IPS-NIHi7 (cell line): ENCODE measurements around the gene YY1.
"Not testable (repeated sequence)": the region's sequence is repeated elsewhere in the genome, so short reads cannot be mapped to it uniquely, and the experiment has no call there.

Source experiments
- DNase-seq: peaks from one replicate; pipeline ENCODE4 v3.0.0; 2012; ENCODE audit warnings: mixed read lengths; ENCODE audit errors: extremely low spot score

The YY1 gene

GRCh38 chr14:100213956-100214769 is 24.8 kb upstream of the YY1 start:
- DNase-seq: peak; percentile 97

- no peak for DNase-seq
Observed at GRCh38 chr14:100214770-100215083, 24.2 kb upstream of the YY1 start.

- DNase-seq: no peak
Observed at GRCh38 chr14:100215330-100215885, 23.5 kb upstream of the YY1 start.

GRCh38 chr14:100219126-100219785 is 19.7 kb upstream of the YY1 start:
- DNase-seq: no peak

GRCh38 chr14:100221533-100222223 is 17.3 kb upstream of the YY1 start:
- DNase-seq: peak; percentile 50

- DNase-seq: no peak
Observed at GRCh38 chr14:100222224-100223093, 16.5 kb upstream of the YY1 start.

- no peak for DNase-seq
Observed at GRCh38 chr14:100223332-100224201, 15.4 kb upstream of the YY1 start.

GRCh38 chr14:100224229-100224866 is 14.6 kb upstream of the YY1 start:
- DNase-seq: no peak

- no peak for DNase-seq
Observed at GRCh38 chr14:100225169-100225568, 13.8 kb upstream of the YY1 start.

GRCh38 chr14:100230361-100230760 is 8.6 kb upstream of the YY1 start:
- no peak for DNase-seq

GRCh38 chr14:100234511-100234910 is 4.4 kb upstream of the YY1 start:
- DNase-seq: no peak

- DNase-seq: not testable (repeated sequence)
Observed at GRCh38 chr14:100236271-100236818, 2.6 kb upstream of the YY1 start.

GRCh38 chr14:100236881-100237280 is 2.1 kb upstream of the YY1 start:
- DNase-seq: no peak

GRCh38 chr14:100237735-100238418 is 1.1 kb upstream of the YY1 start:
- DNase-seq: peak; percentile 51

- no peak for DNase-seq
Observed at GRCh38 chr14:100239211-100239839, 381 bp downstream of the YY1 start.

GRCh38 chr14:100239840-100240667 is 1.1 kb downstream of the YY1 start:
- DNase-seq: peak; percentile 77

- DNase-seq: no peak
Observed at GRCh38 chr14:100240668-100241032, 1.7 kb downstream of the YY1 start.

- DNase-seq: no peak
Observed at GRCh38 chr14:100241279-100241678, 2.3 kb downstream of the YY1 start.
